Left colon (tissue), 2 donors: Measurements from ENCODE around the gene NCKIPSD. TPM values are rescaled to one million over a fixed set of nuclear protein-coding genes. Genes with fewer than 3 reads are reported as not detected.

ENCODE experiments used
- ATAC-seq: fragments of 200-7000 bp; cut with Tn5 transposase; one replicate; pipeline ENCODE4 v1.9.1; 2020; ENCODE audit warnings: mild to moderate bottlenecking, moderate library complexity
- DNase-seq, 2 donors: peaks; one replicate each; pipeline ENCODE4 v3.0.0-alpha.2; 2020
- intact Hi-C, 2 donors: fragments of 100-400 bp; cut with DNase I in 1 of 2; cut with micrococcal nuclease in 1 of 2; formaldehyde crosslinking; loops; one replicate each; pipeline versions ENCODE4 v1.11.2 to v1.14.0; 2022; cut with DNase I, micrococcal nuclease
- total RNA-seq, 2 donors: library from RNA; stranded (reverse); fragmentation: NEBNext Ultra II Directional; extraction: Animal tissue kit (Norgen Biotek cat#: 25700); gene quantifications; one replicate each; pipeline ENCODE4 v1.2.1, GENCODE V29; 2021
- donor health status: DM: no; HTN: no; CAD: no.
- donor health status: DM: yes; HTN: yes; CAD: no.

The NCKIPSD gene
- total RNA-seq, 2 donors from 2014 or later = 19.5 to 24.8 TPM

DNA sequence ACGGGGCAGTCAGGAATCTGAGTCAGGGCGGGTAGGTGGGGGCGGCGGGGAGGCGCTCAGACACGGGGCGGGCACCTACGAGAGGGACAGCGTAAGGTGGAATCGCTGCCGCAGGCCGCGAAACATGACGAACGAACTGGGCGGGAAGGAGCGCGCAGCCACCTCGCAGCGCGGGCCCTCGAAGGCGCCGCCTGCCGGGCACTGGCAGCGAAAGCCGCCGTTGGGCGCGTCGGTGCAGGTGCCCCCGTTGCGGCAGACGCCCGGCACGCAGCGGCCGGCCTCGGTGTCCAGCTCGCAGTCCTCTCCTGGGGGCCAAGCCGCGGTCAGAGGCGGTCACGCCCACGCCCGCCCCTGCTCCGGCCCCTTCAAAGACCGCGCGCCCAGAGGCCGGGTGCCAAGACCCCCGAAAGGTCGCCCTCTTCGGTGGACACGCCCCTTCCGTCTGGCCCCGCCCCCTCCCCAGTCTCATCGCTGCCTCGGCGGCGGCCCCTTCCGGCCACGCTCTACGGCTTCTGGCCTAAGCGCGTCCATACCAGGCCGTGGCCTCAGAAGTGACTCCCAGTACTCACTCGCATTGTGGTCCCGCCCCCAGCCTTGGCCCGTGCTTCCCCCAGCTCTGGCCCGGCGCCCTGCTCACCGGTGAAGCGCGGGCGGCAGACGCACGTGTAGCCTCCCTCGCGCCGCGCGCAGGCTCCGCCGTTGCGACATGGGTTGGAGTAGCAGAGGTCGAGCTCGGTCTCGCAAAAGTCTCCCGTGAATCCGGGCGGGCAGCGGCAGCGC is 29.5 kb downstream of the NCKIPSD start:
- intact Hi-C loops = no loop called here
- peak; percentile 85 for ATAC-seq
- peak; percentile 81 to 87 for DNase-seq

DNA sequence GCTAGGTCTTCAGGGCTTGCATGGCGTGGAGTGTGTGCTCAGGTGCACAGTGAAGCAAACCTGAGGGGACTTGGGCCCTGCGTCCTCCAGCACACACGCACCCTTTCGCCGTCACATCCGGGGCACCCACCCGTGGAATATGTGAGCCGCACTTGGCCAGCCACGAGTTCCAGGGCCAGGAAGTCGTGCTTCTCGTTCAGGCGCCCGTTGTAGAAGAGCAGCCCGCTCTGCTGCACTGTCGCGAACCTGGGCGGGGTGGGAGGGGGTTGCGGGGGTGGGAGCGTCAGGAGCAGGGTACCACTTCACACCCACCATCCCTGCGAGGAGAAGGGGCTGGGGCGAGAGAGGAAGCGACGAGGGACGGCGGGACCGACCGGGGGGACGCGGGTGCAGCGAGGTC is 30.1 kb downstream of the NCKIPSD start:
- ATAC-seq (no peak), DNase-seq (peak in 1 of 2 donors; percentile 34)
- intact Hi-C loops = no loop called here

DNA sequence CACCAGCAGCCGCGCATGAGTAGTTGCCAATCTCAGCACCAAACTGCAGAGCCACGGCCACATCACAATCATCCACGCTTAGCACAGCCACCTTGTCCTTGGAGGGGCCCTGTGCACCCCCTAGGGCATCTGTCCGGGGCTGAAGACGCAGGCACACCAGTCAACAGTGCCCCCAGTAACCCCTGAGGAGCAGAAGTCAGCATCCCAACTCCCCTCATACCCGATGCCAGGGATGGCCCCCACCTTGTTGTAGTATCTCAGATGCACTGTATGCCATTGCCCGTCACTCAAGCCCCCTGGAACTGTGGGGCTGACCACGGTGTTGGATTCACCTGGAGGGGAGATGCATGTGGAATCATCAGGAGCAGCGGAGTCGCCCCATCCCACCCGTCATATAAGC is 30.7 kb downstream of the NCKIPSD start:
- intact Hi-C loops = no loop called here
- no peak for ATAC-seq
- DNase-seq = no peak

DNA sequence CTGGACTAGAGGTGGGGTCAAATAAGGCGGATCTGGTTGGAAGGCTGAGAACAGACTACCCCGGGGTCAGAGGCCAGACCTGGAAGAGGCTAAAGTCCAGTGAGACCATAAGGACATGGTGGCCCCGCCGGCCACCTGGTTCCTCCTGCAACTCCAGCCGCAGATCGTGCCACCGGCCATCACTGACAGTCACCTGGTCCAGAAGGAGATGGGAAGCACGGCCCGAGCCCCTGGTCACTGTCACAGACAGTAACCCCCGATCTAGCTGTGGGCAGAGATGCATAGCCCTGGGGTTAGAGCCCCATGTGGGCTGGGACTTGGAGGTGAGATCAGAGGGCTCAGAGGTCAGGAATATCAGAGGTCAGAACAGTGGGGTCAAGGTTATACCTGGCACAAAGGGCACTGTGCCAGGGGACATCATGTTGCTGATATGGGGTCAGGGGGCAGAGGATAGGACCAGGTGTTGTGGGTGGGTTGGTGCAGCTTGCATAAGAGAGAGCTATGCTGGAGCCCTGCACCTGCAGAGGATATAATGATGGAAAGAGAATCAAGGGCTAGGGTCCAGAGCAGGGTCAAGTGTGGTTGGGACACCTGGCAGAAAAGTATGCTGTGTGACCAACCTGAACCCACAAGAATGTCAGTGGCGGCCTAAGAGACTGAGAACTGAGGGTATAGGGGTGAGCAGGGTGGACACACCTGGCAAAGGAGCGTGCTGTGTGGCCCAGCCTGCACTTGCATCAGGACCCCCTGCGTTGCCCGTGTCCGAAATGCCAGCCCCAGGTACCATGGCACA is 32.6 kb downstream of the NCKIPSD start:
- intact Hi-C loops = no loop called here
- no peak for ATAC-seq

DNA sequence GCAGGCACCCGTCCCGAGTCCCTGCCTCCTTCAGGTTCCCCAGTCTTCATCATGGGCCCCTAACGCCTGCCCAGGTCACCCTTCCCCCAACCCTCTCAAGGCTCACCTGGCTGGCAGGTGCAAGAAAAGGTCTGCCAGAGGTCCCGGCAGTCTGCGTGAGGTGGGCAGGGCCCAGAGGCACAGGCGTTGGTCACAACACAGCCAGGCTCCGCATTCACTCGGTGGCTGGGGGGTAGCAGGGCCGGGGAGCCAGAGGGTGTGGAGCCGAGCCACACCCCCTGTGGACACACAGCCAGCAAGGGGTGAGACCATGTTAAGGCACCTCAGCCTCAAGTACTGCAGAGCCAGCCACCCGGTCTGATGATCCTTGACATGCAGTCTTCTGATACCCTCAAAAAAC is 33.9 kb downstream of the NCKIPSD start:
- intact Hi-C loops = no loop called here
- DNase-seq (peak in 1 of 2 donors; percentile 19), ATAC-seq (peak; percentile 22)

More for the DNA sequence above, 32.6 kb downstream of the NCKIPSD start:
- no peak for DNase-seq

DNA sequence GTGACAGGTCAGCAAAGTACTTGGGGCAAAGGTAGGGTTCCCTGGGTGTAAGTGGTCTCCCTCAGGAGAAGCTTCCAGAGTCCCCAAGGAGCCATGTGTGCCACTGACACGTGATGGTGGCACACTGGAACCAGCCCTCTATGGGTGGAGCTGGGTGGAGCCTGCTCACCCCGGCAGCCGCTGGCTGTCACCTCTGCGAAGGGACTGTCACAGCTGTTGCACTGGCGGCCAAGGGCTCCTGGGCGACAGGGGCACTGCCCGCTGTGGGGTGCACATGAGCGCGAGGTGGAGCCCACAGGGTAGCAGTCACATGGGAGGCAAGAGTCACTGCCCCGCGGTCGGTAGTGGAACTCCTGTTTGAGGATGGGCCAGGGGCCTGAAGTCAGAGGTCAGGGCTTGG is 35.0 kb downstream of the NCKIPSD start:
- peak in 1 of 2 donors; percentile 48 for DNase-seq
- ATAC-seq = peak; percentile 86
- intact Hi-C loops = no loop called here

DNA sequence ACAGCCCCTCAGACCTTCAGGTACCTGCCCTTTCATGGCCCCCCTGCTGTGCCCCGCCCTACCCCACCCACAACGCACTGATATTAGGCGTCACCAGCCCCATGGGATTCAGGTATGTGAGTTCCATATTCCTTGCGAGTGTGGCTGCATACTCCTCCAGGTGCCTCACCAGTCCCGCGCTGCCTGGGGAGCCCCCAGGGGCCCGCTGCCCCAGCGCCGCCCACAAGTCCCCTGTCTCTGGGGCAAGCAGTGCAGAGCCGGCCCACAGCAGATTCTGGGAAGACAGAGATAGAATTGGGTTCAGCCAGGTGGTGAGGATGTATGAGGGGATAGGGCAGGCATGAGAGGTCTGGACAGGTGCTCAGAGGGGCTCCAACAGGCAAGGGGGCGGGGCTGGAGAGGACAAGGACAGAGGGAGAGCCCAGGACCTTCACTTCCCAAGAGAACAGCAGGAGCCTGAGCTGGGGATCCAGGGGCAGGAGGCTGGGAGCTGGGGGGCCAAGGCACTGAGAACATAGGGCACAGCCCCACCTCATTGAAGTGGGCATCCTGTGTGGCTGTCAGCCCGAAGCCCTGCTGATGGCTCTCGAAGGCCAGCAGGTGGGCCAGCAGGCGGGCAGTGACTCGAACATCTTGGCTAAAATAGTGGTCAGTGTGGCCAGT is 37.4 kb downstream of the NCKIPSD start:
- DNase-seq (no peak), ATAC-seq (no peak)
- intact Hi-C loops = no loop called here

DNA sequence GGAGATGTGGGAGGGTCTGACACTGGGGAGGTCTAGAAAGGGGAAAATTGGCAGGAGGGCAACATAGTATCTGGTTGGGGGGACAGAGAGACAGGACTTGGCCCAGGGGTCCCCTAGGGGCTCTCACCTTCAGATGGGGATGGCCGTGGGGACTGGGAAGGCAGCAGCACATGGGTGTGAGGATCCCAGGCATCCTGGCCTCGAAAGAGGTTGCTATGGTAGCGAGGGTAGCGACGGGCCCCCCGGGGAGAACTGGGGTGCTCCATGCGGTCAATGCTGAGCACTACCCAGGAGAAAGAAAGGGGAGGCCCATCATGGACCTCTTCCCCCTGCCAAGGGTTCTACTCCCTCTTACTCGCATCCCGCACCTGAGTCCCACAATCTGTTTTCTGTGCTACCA is 38.0 kb downstream of the NCKIPSD start:
- ATAC-seq = no peak
- intact Hi-C loops = no loop called here
- DNase-seq = no peak

DNA sequence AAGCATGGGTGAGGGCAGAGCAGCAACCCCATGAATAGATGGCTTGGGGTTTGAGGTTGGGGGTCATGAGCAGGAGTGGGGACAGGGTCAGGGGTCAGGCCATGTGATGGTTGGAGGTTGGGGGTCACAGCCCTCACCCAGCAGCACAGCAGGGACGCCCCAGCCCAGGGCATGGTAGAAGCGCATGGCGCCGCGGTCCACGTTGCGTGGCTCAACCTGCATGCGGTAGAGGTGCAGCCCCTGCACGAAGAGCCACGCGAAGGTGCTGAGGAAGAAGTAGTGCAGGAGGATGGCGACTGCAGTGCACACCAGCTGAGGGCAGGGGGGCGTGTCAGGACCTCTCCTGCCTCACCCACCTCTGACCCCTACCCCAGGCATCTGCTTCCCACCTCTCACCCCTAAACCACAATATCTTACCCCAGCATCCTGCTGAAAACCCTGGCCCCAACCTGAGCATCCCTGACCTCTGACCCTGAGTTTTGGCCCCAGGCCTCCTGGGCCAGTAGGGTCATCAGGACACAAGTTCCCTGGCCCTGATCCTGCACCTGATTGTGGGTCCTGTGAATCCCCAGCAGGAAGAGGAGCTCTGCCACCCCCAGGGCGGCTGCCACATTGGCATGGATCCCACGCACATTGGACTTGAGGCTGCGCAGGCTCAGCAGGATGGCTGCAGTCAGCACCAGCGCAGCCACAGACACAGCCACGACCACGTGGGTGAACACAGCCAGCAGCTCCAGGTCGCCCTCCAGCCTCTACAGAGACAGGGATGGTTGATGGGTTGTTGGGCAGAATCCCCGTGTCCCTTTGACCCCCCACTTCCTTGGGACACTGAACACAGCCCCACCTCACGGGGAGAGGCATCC is 40.6 kb downstream of the NCKIPSD start:
- intact Hi-C loops = no loop called here
- DNase-seq = no peak
- no peak for ATAC-seq

DNA sequence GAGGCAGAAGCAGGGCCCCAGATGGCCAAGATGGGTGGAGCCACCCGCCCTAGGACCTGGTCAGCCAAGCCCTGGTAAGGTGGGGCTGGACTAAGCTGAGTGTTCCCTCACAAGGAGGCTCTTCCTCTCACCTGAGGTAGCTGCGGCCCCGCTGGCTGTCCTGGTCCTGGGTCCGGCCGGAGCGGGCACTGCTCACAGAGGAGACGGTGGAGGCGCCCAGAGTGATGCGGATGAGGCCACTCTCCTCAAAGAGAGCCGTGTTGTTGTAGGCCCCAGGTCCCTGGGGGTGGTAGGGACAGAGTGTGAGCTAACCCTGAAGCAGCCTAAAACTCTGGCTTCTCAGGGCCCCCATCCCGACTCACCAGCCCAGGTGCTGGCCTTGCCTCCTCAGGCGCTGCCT is 43.1 kb downstream of the NCKIPSD start:
- ATAC-seq (no peak), DNase-seq (no peak)
- intact Hi-C loops = no loop called here

DNA sequence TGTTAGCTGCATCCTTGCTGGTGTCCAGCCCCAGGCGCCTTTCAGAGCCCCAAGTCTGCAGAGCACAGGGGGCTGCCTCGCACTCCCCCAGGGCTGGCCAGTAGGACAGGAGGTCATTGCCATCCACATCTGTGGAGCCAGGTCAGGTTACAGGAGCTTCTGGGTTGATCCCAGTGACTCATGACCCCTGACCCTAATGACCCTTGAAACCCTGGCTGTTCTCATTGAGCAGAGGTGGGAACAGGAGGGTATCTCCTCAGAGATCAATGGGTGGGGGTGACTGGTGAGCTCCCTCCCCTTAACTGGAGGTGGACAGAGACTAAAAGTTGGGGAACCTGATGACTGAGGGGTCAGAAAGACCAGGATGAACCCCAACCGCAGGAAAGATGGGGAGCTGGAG is 44.3 kb downstream of the NCKIPSD start:
- ATAC-seq (no peak), DNase-seq (no peak)
- intact Hi-C loops = no loop called here

DNA sequence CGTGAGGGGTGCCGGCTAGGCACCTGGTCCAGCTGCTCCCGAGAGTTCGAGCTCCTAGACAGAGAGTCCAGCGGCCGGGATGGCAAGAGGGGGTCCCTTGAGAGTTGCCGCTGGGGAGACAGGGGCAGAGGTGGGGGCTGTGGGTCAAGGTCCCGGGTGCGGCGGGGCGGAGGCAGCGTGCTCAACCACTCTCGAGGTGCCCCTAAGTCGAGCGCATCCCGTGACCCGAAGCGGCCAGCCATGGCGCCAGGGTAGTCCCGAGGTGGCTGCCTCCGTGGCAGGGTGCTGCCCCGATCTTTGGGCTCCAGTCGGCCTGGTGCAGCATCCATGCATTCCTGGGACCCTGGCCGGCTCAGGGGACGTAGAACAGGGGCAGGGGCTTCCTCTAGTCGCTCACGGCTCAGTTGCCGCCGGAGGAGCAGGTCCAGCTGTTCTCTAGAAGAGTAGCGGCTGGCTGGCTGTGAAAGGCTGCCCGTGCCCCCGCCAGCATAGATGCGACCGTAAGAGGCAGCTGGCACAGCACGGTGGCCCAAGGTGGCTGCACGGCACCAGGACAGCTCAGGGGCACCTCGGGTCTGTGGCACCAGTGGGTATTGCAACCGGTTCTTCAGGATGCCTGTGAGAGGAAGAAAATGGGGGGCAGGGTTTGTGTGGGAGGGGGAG is 45.6 kb downstream of the NCKIPSD start:
- ATAC-seq (no peak), DNase-seq (no peak)
- intact Hi-C loops = no loop called here

DNA sequence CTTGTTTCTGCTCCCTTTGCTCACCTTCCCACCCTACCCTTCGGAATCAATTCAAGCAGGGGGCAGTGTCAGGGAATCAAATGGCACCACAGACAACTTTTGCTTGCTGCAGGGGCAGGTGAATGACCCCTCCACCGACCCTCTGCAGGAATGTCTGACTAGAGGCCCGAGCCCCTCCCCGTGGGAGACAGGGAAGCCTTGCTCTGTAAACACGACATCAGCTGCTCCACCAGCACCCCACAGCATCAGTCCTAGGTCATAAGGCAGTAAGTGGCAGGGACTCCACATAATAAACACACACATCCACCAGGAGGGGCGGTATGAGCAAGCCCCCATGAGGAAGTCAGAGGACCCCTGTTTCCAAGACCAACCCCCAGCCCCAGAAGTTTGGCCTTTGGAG is 48.4 kb downstream of the NCKIPSD start:
- no peak for ATAC-seq
- intact Hi-C loops = no loop called here
- DNase-seq = no peak

DNA sequence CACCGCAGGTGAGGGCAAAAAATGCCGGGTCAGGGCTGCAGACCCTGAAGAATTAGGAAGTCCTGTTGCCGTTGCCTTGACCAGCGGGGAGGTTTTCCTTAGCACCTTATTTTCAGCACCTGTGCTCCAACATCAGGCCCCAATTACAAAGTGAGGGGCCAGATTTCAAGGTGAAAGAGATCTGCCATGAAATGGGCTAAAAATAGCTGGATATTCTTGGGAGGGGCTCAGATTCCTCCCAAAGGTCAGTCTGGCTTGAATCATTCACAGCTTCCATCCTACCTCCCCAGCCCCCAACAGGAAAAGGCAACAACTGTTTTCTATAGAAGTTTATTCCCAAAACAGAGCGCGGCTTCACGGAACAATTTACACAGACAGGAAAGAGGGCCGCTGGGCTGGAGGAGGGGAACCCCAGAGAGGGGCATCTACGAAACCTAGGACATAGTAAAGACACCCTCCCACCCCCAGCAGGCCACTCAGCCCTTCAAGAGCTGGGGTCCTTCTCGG is 49.5 kb downstream of the NCKIPSD start:
- no peak for ATAC-seq
- intact Hi-C loops = no loop called here
- DNase-seq = no peak

DNA sequence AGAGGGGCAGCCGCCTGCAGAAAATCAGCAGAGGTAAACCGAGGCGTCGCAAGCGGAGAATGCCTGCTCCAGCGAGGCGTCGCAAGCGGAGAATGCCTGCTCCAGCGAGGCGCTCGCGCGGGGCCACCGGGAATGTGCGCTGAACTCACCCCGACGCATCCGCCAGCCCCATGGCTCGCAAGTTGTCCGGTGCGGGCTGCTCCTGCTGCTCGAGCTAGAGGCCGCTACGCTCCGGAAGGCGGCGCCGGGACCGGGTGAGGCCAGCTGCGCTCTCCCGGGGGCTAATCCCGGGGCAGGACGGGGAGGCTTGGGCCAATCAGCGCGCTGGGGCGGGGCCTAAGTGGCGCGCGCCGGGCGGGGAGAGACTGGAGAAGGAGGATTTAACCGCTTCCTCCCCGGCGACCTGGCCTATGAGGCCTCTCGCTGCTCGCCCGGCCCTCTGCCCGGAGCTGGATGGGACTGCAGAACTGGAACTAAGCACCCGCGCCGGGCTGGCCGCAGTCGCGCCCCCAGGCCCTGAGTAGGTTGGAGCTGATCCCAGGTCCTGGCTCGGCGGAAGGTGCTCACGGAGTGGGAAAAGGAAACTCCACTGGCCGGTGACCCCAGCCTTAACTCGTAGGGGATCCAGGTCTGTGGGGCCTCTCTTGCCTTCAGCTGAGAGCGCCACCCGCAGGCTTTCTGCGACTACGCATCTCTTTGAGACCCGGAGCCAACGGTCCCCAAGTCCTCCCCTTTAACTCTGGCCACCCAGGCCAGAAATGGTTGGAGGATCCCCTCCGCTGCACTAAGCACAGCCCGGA is 50.3 kb downstream of the NCKIPSD start, which contains the start of gene SLC26A6:
TSS of gene SLC26A6 (minus strand) at position 240 of the 800 bp plus-strand sequence. CDS start at position 172, 68 bp downstream.
- DNase-seq (peak; percentile 98), ATAC-seq (peak; percentile 94)
- intact Hi-C loops = no loop called here

DNA sequence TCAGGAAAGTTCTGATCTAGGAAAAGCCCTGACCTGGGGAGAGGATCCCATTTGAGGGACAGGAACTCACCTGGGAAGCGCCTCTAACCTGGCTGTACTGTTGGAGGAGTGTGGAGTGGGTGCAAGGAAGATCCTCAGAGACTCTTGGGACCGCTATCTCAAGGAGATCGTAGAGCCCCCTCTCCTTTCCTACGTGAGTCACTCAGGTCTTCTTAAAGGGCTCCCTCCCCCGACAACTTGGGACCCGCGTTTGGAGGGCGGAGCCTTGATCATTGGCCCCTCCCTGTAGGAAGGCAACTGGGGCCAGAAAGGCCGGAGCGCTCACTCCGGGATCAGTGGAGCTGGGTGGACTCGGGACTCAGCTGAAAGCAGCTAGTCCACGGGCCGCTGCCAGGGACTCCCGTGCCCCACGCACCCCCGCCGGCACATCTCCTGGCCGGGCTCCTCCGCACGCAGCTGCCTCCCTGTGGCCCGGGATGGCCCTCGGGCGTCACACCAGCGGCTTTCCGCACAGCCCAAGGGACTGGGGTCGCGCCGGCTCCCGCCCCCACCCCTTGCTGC is 51.0 kb downstream of the NCKIPSD start:
- intact Hi-C loops = no loop called here
- DNase-seq = peak; percentile 77
- peak; percentile 66 for ATAC-seq

DNA sequence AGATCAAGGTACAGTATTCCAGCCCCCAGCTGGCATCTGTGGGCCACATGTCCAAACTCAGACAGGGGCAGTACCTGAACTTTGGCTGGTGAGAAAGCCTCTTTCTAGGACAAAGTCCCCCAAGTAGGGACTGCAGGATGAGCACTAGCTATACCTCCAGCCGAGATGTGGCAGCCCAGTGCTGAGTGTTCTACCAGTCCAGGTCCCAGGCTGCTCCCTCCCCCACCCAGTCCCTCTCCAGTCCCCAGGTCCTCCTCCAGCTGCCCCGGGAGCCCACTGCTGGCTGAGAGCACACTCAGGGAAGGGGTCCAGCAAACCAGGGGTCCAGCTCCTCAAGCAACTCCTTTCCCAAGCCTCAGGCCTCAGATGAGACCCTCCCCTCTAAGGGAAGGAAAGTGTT is 52.0 kb downstream of the NCKIPSD start:
- ATAC-seq = no peak
- intact Hi-C loops = no loop called here
- no peak for DNase-seq
